ENCODE measurements around the gene LRRC71.

LRRC71 gene

GRCh38 chr1:156892190-156893047 lies 28.0 kb upstream of the LRRC71 start:
- DNase-seq (ENCODE audit: low spot score): peak; percentile 87

- DNase-seq (ENCODE audit: low spot score): no peak
Measured at GRCh38 chr1:156893048-156893953, 27.1 kb upstream of the LRRC71 start, which contains the start of gene PEAR1. Gene PEAR1, plus strand, starts transcription at chr1:156893718. Its CDS starts 10,209 bp downstream, at chr1:156903927.

- DNase-seq (ENCODE audit: low spot score): no peak
Measured at GRCh38 chr1:156894001-156894400, 26.4 kb upstream of the LRRC71 start.

DNA sequence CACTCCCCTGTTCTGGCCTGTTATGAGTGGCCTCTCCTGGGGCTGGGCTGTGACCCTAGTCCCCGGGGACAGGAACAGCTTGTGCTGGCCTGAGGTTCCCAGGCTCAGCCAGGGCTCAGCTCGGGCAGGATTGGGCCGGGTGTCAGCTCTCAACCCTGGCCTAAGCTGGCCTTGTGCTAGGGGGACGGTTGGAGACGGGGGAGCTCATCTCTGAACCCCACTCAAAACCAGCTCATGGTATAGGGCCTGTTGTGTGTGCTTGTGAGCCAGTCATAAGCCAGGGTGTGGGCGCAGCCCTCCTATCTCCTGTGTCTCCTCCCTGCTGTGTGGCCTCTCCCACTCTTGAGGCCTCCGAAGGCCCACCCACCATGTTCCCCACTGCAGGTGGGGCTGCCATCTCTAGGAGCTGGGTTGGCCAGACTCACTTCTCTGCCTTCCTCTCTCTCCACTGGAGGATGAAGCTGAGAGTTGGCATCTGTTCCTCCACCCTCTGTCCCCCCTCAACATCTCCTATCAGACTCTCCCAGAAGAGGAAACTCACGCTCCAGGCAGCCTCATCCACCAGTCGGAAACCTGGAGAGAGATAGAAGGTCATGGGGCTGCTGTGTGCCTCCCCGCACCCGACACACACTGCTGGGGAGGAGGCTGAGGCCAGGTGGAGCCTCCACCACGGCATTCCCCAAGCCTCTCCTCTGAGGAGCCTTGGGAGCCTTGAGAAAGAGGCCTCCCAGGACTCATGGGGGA lies 25.5 kb upstream of the LRRC71 start:
- no peak for DNase-seq (ENCODE audit: low spot score)

DNA sequence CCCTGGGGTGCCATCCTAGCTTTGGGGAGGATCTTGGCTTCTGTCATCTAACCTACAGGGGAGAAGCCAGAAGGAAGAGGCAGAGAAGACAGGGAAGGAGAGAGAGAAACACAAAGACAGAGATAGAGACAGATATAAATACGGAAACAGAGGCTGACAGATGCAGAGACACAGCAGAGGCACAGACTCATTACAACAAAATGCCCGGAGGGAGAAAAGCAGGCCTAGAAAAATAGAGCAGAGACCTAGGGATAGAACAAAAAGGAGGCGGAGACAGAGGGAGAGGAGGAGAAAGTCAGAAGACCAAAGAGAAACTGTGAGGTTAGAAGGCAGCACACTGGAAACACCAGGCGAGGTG lies 25.0 kb upstream of the LRRC71 start:
- no peak for DNase-seq (ENCODE audit: low spot score)

GRCh38 chr1:156895927-156896326 lies 24.5 kb upstream of the LRRC71 start:
- DNase-seq (ENCODE audit: low spot score): no peak

GRCh38 chr1:156896490-156897033 lies 23.9 kb upstream of the LRRC71 start:
- no peak for DNase-seq (ENCODE audit: low spot score)

DNA sequence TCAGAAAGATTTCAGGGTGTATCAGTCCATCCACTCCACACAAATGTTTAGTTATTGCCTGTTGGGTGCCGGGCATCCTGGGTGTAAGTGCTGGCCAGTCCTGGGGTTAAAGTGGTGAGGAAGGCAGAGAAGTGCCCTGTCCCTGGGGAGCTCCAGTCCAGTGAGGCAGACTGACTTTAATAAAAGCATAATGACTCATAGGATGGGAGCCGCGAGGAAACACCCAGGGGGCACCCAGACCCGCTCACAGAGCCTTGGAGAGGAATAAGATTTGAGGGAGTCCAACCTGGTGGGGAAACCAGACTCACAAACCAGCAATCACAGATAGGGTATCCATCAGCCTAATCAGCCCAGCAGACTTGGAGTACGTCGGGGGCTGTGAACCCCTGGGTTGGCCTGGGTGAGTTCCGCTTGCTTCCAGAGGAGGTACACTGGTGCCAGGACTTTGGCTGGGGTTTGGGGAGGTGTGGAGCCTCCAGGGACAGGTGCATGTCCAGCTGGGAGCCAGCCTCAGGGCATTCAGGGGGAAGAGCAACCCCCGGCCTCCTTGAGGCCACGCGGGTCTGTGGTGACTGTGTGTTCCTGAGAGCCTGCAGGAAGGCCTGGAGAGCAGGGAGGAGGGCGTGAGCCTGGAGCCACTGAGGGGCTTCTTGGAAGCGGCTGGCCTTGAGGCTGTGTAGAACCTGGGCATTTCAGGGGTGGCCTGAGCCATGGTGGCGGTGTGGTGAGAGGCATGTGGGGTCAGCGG lies 23.2 kb upstream of the LRRC71 start:
- DNase-seq (ENCODE audit: low spot score): no peak

- DNase-seq (ENCODE audit: low spot score): no peak
Measured at GRCh38 chr1:156898161-156898566, 22.3 kb upstream of the LRRC71 start.

DNA sequence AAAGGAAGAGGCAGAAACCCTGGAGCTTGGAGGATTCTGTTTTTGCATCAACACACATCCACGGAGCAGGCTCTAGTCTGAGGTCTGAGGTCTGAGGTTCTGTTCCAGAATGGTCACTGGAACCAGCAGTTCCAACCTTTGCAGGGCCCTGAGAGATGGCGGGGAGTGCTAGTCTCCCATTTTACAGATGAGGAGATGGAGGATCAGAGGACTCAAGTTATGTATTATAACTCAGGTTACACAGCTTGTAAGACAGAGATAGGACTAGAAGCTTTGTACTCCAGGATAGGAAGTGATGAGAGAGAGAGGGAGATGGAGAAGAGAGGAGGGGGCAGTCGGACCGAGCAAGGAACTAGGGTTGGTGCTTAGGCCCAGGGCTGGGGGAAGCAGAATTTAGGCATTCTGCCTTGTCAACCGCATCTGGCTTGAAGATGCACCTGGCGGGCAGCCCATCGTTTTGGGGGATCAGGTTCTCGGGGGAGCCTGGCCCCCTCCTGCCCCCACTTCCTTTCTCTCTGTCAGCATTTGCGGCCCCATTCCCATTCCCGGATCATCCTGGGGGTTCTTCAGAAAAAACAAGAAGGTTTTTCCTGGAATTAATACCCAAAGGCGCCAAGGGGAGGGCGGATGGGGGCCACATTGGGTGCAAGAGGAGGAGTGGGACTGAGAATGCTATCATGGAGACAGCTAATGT lies 21.3 kb upstream of the LRRC71 start:
- no peak for DNase-seq (ENCODE audit: low spot score)

DNA sequence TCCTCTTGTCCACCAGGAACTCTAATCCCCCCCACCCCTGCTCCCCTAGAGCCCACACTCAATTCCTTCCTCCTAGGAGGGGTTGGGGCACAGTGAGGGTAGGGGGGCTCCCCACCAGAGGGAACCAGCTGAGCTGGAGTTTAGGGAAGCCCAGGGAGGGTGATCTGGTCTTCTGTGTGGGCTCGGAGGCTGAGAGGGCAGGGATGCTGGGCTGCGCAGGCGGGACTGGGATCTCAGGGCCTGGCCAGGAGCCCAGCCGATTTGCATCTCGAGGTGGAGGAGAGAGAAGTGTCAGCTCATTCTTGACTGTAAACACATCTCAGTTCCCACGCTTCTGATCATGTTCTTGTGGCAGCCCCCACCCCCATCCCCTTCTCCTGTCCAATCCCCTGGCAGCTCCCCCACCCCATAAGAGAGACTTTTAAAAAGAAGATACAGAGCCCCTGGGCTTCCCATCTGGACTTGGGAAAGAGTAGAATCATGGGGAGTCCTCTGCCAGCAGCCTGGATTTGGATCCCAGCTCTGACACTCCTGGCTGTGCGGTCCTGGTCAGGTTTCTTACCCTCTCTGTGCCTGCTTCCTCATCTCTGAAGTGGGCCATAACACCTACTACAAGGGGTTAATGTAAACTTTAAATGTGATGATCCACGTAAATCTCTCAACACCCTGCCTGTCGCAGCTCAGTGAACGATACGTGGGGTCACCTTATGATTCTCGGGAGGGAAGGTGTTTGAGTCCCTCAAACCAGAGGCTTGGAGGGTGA lies 20.3 kb upstream of the LRRC71 start:
- no peak for DNase-seq (ENCODE audit: low spot score)

GRCh38 chr1:156900896-156901589 lies 19.4 kb upstream of the LRRC71 start:
- DNase-seq (ENCODE audit: low spot score): no peak

DNA sequence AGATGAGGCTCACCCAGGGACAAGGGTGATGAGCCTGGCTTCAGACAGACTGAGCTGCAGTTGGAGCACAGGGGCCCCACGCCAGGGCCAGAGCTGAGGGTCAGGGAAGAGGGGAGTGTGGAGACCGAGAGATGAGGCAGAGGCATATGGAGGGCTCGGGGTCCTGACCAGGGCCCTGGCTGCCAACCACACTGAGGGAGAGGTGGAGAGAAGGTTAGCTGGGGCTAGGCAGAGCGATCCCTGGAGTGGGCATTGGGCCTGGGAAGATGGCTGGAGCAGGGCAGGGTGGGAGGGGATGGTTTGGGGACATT lies 18.9 kb upstream of the LRRC71 start:
- no peak for DNase-seq (ENCODE audit: low spot score)

GRCh38 chr1:156901966-156902915 lies 18.2 kb upstream of the LRRC71 start:
- DNase-seq (ENCODE audit: low spot score): no peak

DNA sequence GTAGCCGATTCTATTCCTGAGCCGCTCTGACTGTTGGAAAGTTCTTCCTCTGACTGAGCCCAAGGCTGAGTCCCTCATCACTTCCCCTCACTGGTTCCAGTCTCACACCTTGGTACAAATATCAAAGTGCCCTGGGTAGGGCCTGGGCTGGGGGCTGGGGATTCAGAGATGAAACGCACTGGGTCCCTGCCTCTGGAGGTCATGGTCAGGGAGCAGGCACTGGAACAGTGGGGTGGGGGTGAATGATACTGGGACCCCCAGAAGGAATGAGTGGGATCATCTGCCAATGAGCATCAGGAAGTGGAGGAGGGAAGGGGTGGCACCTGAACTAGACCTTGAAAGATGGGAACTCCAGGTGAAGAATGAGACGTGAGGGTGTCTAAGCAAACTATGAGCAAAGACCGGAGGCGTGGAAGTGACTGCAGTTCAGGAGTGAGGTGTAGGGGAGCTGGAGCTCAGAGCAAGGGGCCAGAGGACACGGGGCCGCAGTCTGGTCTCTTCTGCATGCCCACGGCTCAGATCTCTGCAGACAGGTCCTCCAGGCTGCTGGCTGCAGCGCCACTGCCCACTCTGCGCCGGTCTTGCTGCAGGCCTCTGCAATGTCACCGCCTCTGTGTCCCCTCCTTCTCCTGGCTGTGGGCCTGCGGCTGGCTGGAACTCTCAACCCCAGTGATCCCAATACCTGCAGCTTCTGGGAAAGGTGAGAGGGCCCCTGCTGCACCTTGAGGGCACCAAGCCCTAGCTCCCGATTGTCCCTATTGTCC lies 16.9 kb upstream of the LRRC71 start:
- no peak for DNase-seq (ENCODE audit: low spot score)

DNA sequence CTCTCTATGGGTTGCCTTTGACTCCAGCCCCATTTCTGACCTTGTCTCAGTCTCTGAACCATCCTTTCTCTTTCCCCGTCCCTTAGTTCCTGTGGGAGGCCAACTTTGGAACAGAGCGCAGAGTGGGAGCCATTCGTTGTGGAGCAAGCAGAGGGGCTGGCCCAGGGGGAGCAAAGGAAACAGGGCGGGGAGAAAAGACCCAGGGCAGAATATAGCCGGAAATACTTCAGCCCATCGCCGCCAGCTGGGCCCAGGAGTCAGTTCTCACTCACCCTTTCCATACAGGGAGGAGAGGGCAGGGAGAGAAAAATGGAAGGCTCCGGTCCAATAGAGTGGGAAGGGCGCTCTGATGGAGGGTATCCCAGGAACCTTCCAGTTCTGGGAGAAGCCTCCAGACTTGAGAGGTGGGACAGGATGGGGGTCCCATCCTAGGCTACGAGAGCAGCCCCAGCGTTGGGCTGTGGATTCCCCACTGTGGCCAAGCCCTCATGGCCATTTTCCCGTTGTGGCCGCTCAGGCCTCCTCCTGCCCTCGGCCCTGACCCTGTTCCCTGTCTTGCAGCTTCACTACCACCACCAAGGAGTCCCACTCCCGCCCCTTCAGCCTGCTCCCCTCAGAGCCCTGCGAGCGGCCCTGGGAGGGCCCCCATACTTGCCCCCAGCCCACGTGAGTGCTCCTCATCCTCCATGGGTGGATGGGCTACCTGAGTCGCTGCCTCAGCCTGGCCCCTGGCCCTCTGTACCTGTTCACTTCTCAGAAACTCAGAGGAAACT lies 16.1 kb upstream of the LRRC71 start:
- DNase-seq (ENCODE audit: low spot score): no peak

DNA sequence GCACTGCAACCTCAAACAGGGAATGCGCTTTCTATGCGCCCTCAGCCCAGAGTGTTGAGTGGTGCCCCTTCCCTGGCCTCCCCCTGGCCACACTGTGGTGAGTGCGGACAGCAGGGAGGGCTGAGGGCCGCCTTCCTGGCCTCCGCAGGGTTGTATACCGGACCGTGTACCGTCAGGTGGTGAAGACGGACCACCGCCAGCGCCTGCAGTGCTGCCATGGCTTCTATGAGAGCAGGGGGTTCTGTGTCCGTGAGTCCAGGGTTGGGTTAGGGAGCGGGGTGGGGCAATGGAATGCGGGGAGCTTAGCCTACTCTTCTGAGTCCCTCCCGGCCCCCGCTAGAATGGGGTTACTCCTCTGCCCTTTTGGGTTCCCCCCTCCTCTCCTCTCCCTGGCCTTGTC lies 15.3 kb upstream of the LRRC71 start:
- DNase-seq (ENCODE audit: low spot score): no peak
